ENCODE results near the gene ABCC2.
"Not testable (repeated sequence)": the region's sequence is repeated elsewhere in the genome, so short reads cannot be mapped to it uniquely, and the experiment has no call there.

ABCC2 gene

DNA sequence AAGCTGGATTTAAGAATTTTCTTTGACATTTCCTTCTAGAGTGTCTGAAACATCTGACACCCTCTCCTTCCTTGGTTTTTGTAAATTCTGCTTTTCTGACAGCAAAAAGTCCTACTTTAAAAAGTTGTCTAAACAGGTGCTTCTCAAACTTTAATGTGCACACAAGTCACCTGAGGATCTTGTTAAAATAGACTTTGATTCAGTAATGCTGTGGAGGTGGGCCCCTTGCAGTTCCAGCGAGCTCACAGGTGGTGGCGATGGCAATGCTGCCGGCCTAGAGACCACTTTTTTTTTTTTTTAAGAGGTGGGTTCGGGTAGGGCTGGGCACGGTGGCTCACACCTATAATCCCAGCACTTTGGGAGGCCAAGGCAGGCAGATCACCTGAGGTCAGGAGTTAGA is 77.1 kb downstream of the ABCC2 start:
- no peak for DNase-seq

DNA sequence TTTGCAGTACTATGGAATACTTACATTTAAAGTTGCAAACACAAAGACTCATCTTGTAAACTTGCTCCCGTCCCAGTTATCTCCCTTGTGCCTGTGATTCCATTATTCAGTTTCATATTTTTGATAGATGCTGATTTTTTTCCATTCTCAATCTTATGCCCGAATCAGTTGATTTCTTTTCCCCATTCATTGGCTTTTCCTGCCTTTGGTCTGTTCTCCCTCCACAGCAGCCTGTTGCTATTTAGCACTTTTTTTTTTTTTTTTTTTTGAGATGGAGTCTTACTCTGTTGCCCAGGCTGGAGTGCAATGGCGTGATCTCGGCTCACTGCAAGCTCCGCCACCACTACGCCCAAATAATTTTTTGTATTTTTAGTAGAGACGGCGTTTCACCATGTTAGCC is 78.0 kb downstream of the ABCC2 start:
- DNase-seq, result no peak

DNA sequence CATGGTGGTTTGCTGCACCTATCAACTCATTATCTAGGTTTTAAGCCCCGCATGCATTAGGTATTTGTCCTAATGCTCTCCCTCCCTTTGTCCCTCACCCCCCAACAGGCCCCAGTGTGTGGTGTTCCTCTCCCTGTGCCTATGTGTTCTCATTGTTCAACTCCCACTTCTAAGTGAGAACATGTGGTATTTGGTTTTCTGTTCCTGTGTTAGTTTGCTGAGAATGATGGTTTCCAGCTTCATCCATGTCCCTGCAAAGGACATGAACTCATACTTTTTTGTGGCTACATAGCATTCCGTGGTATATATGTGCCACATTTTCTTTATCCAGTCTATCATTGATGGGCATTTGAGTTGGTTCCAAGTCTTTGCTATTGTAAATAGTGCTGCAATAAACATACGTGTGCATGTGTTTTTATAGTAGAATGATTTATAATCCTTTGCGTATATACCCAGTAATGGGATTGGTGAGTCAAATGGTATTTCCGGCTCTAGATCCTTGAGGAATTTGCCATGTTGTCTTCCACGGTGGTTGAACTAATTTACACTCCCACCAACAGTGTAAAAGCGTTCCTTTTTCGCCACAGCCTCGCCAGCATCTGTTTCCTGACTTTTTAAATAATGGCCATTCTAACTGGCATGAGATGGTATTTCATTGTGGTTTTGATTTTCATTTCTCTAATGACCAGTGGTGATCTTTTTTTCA is 81.2 kb downstream of the ABCC2 start:
- DNase-seq, result not testable (repeated sequence)

DNA sequence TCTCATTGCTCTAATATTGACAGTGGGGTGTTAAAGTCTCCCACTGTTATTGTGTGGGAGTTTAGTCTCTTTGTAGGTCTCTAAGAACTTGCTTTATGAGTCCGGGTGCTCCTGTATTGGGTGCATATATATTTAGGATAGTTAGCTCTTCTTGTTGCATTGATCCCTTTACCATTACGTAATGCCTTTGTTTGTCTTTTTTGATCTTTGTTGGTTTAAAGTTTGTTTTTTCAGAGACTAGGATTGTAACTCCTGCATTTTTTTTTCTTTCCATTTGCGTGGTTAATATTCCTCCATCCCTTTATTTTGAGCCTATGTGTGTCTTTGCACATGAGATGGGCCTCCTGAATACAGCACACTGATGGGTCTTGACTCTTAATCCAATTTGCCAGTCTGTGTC is 84.8 kb downstream of the ABCC2 start:
- not testable (repeated sequence) for DNase-seq

DNA sequence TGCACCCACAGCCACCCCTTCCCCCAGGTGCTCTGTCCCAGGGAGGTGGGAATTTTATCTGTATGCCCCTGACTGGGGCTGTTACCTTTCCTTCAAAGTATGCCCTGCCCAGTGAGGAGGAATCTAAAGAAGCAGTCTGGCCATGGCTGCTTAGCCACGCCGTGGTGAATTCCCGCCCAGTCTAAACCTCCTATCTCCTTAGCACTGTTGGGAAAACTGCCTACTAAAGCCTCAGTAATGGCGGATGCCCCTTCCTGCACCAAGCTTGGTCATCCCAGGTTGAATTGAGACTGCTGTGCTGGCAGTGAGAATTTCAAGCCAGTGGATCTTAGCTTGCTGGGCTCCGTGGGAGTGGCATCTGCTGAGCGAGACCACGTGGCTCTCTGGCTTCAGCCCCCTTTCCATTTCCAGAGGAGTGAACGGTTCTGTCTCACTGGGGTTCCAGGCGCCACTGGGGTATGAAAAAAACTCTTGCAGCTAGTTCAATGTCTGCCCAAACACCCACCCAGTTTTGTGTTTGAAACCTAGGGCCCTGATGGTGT is 87.2 kb downstream of the ABCC2 start:
- peak in 1 of 2 donors; percentile 26 for DNase-seq

DNA sequence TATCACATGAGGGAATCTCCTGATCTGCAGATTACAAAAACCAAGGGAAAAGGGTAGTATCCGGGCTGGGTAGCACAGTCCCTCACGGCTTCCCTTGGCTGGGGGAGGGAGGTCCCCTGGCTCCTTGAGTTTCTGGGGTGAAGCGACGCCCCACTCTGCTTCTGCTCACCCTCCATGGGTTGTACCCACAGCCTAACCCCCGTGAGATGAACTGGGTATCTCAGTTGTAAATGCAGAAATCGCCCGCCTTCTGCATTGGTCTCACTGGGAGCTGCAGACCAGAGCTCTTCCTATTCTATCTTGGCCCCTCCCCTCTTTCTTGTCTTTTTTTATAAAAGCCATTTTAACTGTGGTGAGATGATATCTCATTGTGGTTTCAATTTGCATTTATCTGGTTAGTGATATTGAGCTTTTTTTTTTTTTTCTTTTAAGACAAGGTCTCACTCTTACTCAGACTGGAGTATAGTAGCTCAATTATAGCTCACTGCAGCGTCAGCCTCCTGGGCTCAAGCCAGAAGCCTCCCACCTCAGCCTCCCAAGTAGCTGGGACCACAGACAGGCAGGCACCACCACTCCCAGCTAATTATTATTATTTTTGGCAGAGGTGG is 87.8 kb downstream of the ABCC2 start:
- DNase-seq, result peak in 1 of 2 donors; percentile 14

DNA sequence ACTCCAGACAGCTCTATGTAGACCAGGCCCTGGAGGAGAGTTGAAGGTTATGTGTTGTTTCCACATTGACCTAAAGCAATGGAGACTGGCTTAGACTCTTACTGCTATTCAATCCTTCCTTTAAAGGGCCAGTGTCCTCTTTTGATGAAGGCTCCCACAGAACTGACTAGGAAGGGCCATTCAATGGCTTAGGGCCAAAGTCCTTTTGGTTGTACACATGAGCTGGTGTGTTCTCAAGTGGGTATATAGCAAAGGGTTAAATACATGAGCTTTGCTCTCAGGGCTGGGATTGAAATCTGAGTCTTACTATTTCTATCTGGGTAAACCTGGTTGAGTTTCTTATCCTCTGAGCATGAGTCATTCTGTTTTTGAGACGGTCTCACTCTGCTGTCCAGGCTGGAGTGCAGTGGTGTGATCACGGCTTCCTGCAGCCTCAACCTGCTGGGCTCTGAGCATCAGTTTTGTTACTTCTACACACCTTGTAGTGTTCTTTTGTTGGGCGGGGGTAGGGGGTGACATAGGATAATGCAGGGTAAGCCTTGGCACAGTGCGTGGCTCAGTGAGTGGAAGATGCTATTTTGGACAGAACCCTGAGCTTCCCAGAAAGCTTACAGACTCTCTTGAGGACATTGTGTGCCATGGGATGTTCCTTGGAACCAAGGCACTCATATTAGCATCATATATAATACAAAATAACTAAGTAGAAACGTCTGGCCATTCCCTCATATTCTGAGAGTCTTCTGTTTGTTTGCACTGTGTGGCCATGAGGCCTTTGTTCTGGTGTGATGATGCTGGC is 90.1 kb downstream of the ABCC2 start:
- DNase-seq, result no peak

DNA sequence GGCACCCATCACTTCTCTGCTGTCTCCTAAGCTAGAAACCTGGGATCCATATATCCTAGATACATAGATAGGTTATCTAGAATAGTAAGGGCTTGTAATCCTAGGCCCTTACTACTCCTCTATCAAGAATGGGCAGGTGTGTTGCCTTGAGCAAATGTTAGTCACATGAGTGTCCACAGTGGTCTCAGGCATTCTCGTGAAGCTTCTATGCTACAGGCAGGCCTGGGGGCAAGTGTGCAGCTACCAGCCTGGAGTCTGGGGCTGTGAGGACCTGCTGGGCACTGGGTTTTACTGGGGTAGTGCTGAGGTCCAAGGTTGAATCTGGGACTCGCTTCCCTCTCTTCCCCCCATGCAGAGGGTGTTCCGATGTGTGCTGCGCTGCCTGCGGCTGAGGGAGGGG is 91.4 kb downstream of the ABCC2 start:
- DNase-seq, result no peak

DNA sequence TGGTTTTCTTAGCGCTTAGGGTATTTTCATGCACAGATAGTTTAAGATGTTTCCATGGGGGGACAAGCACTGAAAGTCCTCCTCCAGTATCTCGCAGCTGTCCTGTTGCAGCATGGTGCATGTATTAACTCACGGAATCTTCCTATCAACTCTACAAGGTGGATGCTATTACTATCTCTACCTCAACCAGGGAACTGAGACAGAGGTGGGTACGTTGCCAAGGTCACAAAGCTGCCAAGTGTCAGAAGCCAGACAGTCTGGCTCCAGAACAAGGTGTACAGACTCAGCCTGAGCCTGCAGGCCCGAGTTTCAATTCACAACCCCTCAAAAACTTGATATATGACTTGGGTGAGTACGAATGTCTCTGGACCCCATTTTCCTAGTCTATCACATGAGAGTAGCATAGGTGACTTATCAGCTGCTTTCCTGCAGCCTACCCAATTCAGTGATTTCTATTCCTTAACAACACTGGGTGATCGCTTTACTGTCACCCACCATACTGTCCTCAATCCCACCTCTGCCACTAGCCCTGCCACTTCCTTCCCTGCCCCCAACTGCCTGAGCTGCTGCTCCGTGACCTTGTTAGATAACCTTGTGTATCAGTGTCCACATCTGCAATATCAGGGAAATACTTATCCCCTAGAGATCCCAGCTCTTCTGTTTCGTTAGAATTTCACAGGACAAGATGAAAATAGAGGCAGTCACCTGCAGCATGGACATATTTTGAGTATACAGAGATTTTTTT is 92.1 kb downstream of the ABCC2 start:
- no peak for DNase-seq

DNA sequence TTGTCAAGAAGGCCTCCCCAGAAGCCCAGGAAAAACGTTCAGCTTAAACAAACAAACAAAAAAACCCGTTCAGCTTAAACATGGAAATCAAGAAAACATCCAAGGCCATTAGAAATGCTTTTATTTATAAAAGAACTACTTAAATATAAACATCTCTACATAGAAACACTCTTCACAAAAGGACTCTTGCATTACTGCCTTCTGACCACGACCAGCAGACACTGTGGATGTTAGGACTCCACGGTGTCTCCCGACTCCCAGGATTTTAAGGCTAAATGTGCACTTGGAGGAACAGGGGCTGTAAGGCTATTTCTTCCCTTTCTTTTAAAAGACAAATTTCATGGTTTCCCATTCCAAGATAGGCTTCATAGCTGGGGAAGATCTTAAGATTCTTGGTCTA is 93.0 kb downstream of the ABCC2 start:
- DNase-seq, result no peak

DNA sequence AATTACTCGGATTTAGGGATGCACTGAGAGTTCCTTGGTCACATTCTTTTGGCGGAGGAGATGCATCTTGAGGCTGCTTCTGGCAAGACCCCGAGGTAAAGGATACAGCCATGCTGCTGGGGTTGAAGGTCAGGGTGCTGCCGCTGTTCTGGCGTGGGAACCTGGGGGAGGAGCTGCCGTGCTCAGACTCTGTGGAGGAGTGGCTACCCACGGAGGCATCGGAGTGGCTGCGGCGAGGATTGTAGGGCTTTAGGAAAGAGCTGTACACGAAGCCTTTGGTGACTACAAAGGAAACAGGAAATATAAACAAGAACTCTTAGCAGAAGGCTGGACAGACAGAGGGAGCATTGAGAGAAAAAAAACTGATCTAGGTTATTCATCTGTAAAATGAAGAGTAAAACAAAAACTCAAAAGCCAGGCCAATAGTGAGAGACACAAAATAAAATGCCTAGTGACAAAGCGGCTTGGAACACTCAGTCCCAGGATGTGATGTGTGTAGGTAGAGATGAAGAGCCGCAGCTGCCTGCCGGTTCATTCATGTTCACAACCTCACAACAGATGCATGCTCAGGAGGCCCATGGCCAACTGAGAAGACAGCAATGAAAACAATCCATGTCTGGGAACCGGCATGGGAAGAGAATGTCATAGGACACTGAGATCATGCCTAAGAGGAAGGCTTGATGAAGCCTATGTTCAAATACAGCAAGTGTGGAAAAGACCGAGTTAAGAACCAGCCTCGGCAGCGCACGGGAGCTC is 97.8 kb downstream of the ABCC2 start:
- DNase-seq, result no peak

DNA sequence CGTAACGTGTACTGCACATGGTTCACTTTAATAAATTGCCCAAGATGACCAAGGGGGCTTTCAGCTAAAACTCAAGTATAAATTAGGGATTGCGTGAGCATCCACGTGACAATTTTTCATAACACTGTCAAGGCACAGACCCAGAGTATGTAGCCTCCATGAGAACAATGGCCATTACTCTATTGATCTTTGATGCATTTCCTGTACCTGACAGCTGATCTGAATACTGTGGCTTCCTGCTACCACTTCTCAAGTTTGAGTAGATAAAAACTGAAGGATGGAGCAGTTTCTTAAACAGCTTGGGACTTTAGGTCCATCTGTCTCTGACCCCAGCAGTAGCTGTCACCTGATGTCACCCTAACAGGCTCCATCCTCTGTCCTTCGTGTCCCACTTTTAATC is 98.9 kb downstream of the ABCC2 start:
- DNase-seq, result no peak

DNA sequence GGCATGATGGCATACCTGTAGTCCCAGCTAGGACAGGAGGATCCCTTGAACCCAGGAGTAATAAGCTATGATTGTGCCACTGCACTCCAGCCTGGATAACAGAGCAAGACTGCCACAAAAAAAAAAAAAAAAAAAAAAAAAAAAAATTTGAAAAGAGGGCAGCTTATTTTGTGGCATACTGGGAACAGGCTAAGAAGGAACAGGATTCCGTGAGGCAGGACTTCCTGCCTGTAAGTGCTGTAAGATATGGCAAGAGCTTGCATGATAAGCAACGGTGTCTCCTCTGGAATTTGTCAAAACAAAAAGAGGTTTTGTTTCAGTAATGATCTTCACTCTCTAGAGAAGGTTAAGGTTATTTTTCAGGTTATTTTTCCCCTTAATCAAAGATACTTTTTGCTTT is 101.1 kb downstream of the ABCC2 start:
- DNase-seq, result no peak

DNA sequence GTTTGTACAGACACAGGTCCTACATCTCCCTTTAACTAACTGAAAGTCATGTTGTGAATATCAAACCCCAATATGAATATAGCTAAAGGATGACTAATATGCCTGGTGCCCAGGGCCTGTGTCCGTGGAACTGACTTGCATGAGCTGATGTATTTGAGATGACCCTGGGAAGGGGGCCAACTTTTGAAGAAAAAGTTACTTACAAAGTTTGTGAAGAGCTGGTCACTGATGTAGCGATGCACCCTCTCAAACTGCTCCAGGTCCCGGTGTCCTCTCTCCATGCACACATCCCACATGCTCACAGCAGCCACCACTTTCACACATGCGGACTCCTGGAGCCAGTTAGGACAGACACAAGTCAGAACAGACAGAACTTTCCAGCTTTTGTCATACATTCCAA is 106.2 kb downstream of the ABCC2 start:
- DNase-seq, result no peak

DNA sequence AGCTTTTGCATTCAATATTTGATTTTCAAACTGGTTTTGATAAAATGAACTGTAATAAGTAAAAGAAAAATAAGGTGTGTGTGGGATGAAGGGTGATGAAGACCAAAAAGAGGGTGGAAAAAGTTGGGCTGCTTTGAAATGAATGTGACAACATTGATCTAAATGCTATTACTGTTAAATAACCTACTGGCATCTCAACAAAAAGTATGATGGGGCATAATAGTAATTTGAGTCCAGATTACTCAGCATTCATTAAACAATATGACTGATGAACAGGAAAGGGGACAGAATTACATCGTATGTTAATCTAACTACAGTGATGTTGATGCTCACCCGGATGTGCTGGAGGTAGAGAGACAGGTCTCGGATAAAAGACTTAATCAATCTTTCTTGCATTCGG is 112.2 kb downstream of the ABCC2 start:
- no peak for DNase-seq

DNA sequence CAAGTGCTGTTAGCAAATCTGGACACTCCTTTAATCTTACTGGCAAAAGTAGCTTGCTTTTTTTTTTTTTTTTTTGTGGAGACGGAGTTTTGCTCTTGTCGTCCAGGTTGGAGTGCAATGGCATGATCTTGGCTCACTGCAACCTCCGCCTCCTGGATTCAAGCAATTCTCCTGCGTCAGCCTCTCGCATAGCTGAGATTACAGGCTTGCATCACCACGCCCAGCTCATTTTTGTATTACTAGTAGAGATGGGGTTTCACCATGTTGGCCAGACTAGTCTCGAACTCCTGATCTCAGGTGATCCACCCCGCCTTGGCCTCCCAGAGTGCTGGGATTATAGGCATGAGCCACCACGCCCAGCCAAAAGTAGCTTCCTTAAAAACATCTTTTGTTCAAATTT is 112.6 kb downstream of the ABCC2 start:
- not testable (repeated sequence) for DNase-seq

DNA sequence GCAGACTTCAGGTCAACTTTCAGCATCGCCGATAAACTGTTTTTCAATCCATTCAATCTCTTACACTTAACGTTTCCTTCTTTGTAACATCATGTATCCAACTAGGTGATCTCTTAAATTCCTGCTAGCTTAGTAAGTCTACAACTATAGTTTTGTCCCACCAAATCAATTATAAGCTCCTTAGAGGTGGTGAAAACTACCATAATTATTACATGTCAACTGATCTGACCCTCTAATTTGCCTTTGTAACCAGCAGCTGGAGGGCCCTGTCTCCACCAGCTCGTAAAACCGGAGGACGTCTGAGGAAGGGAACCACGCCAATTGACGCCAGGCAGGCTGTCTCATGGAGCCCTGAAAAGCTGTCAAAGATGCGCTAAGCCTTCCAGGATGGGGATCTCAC is 113.4 kb downstream of the ABCC2 start:
- DNase-seq, result no peak
